Lung (tissue), 12 donors: ENCODE data around the gene TMEM145. TPM values are rescaled to one million over a fixed set of nuclear protein-coding genes. Genes with fewer than 3 reads are reported as not detected.

Source experiments
- ATAC-seq: fragments of 200-7000 bp; cut with Tn5 transposase; one replicate; pipeline ENCODE4 v1.9.1; 2020; ENCODE audit warnings: moderate number of reproducible peaks; ENCODE audit not compliant: insufficient read depth, low FRiP score
- DNase-seq, 3 donors: peaks; one replicate each; pipeline ENCODE4 v3.0.0-alpha.2; 2013 to 2017
- H3K27ac ChIP-seq, 2 donors: one replicate each; pipeline ENCODE4 v1.5.1; 2013; ENCODE audit warnings: mild to moderate bottlenecking in 2 of 2, moderate library complexity in 2 of 2, control low read depth in 1 of 2, inconsistent platforms in 1 of 2, low read depth in 1 of 2, low read length in 1 of 2
- H3K27me3 ChIP-seq, 3 donors: one replicate each; pipeline ENCODE4 v1.5.1; 2013; ENCODE audit warnings: low read length in 2 of 3; ENCODE audit not compliant: control insufficient read depth in 3 of 3, insufficient read depth in 3 of 3
- H3K36me3 ChIP-seq, 4 donors: one replicate each; pipeline ENCODE4 v1.5.1; 2013; ENCODE audit warnings: low read length in 4 of 4, mild to moderate bottlenecking in 1 of 4, moderate library complexity in 1 of 4; ENCODE audit not compliant: control insufficient read depth in 4 of 4, insufficient read depth in 4 of 4
- H3K4me1 ChIP-seq, 5 donors: one replicate each; pipeline ENCODE4 v1.5.1; 2013; ENCODE audit warnings: low read length in 5 of 5, mild to moderate bottlenecking in 2 of 5, moderate library complexity in 1 of 5; ENCODE audit not compliant: control insufficient read depth in 5 of 5, insufficient read depth in 5 of 5
- H3K4me3 ChIP-seq: one replicate; pipeline ENCODE4 v1.5.1; 2013; ENCODE audit warnings: mild to moderate bottlenecking, control low read depth, moderate library complexity
- H3K9ac ChIP-seq, 2 donors: one replicate each; pipeline ENCODE4 v1.5.1; 2013; ENCODE audit warnings: low read length in 2 of 2, control low read depth in 1 of 2; ENCODE audit not compliant: insufficient read depth in 1 of 2
- H3K9me3 ChIP-seq, 4 donors: one replicate each; pipeline ENCODE4 v1.5.1; 2013; ENCODE audit warnings: low read length in 3 of 4, mild to moderate bottlenecking in 1 of 4, moderate library complexity in 1 of 4; ENCODE audit not compliant: control insufficient read depth in 4 of 4, insufficient read depth in 3 of 4
- CTCF ChIP-seq: IDR thresholded peaks from 2 replicates; pipeline ENCODE4 v1.5.1; 2012; ENCODE audit warnings: mild to moderate bottlenecking; ENCODE audit errors: control extremely low read depth, extremely low read depth
- WGBS, 2 donors: extraction: QIAGEN DNeasy Blood & Tissue Kit; methylation state at CpG; one replicate each; pipeline ENCODE4 v1.1.7; 2013; 5-methylcytosine and 5-hydroxymethylcytosine counted together
- polyA plus RNA-seq, 2 donors: library from polyadenylated mRNA; stranded (reverse); fragments of 200-250 nt; gene quantifications; one replicate each; pipeline ENCODE4 v1.2.1, GENCODE V29; 2013
- total RNA-seq, 2 donors: library from RNA; depleted of rRNA in 1 of 2; stranded (reverse); fragments of >200 nt in 1 of 2; gene quantifications; one replicate each; pipeline ENCODE4 v1.2.1, GENCODE V29; 2014 to 2021
- donor health status: control.
- donor health status: control.
- donor health status: Bipolar disorder and iron deficiency.
- donor health status: healthy.
- donor health status: DM: yes; HTN: yes; CAD: no.

TMEM145 gene
- total and polyA plus RNA-seq, 4 donors: 0.12 to 0.95 (median 0.40) TPM; not detected in 1

GRCh38 chr19:42315024-42315423 is 1.9 kb downstream of the TMEM145 start:
- H3K27me3 ChIP-seq: peaks cover 0 to 20% (median 7%) of the 10 kb centered on the region in 3 donors

GRCh38 chr19:42316223-42317211 is 3.4 kb downstream of the TMEM145 start:
- DNase-seq (no peak), ATAC-seq (no peak)
- 23 to 25% methylated on average over 27 to 28 of the region's 28 CpGs for WGBS, 2 donors
- Histone ChIP-seq H3K27me3 (peaks cover 0 to 20% (median 7%) of the 10 kb centered on the region in 3 donors), H3K36me3 (no peaks in the 10 kb centered on the region), H3K9me3 (no peaks in the 10 kb centered on the region), H3K4me1 (peaks cover 0 to 7% (median 4%) of the 10 kb centered on the region in 5 donors), H3K9ac (no peak overlapping the region), H3K4me3 (no peak overlapping the region), H3K27ac (no peak overlapping the region)
- TF ChIP-seq CTCF: no peak

More at GRCh38 chr19:42315024-42315423, 1.9 kb downstream of the TMEM145 start:
- H3K9me3 ChIP-seq: no peaks in the 10 kb centered on the region
- no peak overlapping the region for H3K4me3 ChIP-seq
- WGBS, 2 donors: 75 to 86% methylated on average over 5 of the region's 5 CpGs
- H3K27ac ChIP-seq: no peak overlapping the region
- no peaks in the 10 kb centered on the region for H3K36me3 ChIP-seq
- peaks cover 0 to 7% (median 4%) of the 10 kb centered on the region in 5 donors for H3K4me1 ChIP-seq
- H3K9ac ChIP-seq: no peak overlapping the region
- DNase-seq (no peak), ATAC-seq (no peak)
- TF ChIP-seq CTCF: no peak

- no peaks in the 10 kb centered on the region for H3K36me3 ChIP-seq
- H3K9ac ChIP-seq: no peak overlapping the region
- no peaks in the 10 kb centered on the region for H3K9me3 ChIP-seq
- no peak overlapping the region for H3K4me3 ChIP-seq
- peaks cover 0 to 7% (median 4%) of the 10 kb centered on the region in 5 donors for H3K4me1 ChIP-seq
- WGBS, 2 donors: 91 to 93% methylated on average over 13 of the region's 13 CpGs
- no peak for TF ChIP-seq CTCF
- ATAC-seq: no peak
- no peak overlapping the region for H3K27ac ChIP-seq
- peaks cover 0 to 24% (median 12%) of the 10 kb centered on the region in 3 donors for H3K27me3 ChIP-seq
- no peak for DNase-seq
Observed at GRCh38 chr19:42317535-42317934, 4.4 kb downstream of the TMEM145 start.
